HCT116 (cell line): ENCODE data around the gene FOXK2. TPM values are rescaled to one million over a fixed set of nuclear protein-coding genes. Genes with fewer than 3 reads are reported as not detected.

Source experiments
- ATAC-seq: fragments of 200-7000 bp; cut with Tn5 transposase; 2 replicates; pipeline ENCODE4 v1.9.1; 2020; ENCODE audit warnings: mild to moderate bottlenecking, moderate library complexity
- BruUV-seq: library from RNA; stranded (reverse); fragments of 400-500 nt; replicated peaks from 2 replicates; lab custom pipeline; 2021; lab: Mats Ljungman, UMichigan
- CTCF ChIA-PET: fragments of 300-600 bp; sonication (Branson Sonifier 250); formaldehyde crosslinking; loops from one replicate; lab custom pipeline; 2021; ENCODE audit warnings: antibody characterized with exemption; lab: Charles Lee
- POLR2A ChIA-PET: fragments of 300-600, 350-600 bp; sonication (Branson Sonifier 250); formaldehyde crosslinking; loops from one replicate; lab custom pipeline; 2021; ENCODE audit warnings: antibody characterized with exemption; lab: Charles Lee
- RAD21 ChIA-PET, 2 experiments: fragments of 300-600 bp; sonication (Branson Sonifier 250); formaldehyde crosslinking; loops; one replicate each; lab custom pipeline; 2023; ENCODE audit warnings: low total read pairs in 2 of 2; ENCODE audit not compliant: uncharacterized antibody in 2 of 2, unreplicated experiment in 2 of 2, low non-redundant PET in 1 of 2; lab: Charles Lee
- DNase-seq: peaks from one replicate; pipeline ENCODE4 v3.0.0-alpha.2; 2010; ENCODE audit warnings: low read depth, low spot score
- H2AFZ ChIP-seq: fragments of 200-600 bp; shearing (Covaris generic), sonication (generic); 2 replicates; pipeline ENCODE4 v1.6.1; 2017; ENCODE audit warnings: low read depth, mixed run types, mixed read lengths, antibody characterized with exemption, low read length; ENCODE audit not compliant: poor library complexity, severe bottlenecking
- H3K27ac ChIP-seq: 2 replicates; pipeline ENCODE4 v1.5.1; 2012; ENCODE audit warnings: low read depth, low read length
- H3K27me3 ChIP-seq: fragments of 200-600 bp; sonication (generic); 2 replicates; pipeline ENCODE4 v1.6.1; 2016; ENCODE audit warnings: mixed run types, low read length, mixed read lengths; ENCODE audit not compliant: insufficient read depth
- H3K36me3 ChIP-seq, 2 experiments: fragments of 200-500 bp in 1 of 2; fragments of 200-600 bp in 1 of 2; sonication (Bioruptor generic) in 1 of 2; sonication (generic) in 1 of 2; 2 replicates each; pipeline versions ENCODE4 v1.5.1 to v1.6.1; 2014 to 2016; ENCODE audit warnings: low read length in 2 of 2, inconsistent platforms in 1 of 2, mixed read lengths in 1 of 2, mixed run types in 1 of 2; ENCODE audit not compliant: insufficient read depth in 2 of 2, control insufficient read depth in 1 of 2
- H3K4me1 ChIP-seq, 2 experiments: fragments of 200-600 bp in 1 of 2; sonication (generic) in 1 of 2; 2 replicates each; pipeline versions ENCODE4 v1.5.1 to v1.6.1; 2012 to 2017; ENCODE audit warnings: low read length in 2 of 2, inconsistent platforms in 1 of 2, mild to moderate bottlenecking in 1 of 2, mixed read lengths in 1 of 2, mixed run types in 1 of 2, moderate library complexity in 1 of 2; ENCODE audit not compliant: insufficient read depth in 2 of 2, control insufficient read depth in 1 of 2
- H3K4me2 ChIP-seq: fragments of 200-600 bp; sonication (generic); 2 replicates; pipeline ENCODE4 v1.6.1; 2017; ENCODE audit warnings: mixed run types, low read length, mixed read lengths
- H3K4me3 ChIP-seq, 2 experiments: fragments of 200-600 bp in 1 of 2; sonication (generic) in 1 of 2; replicated peaks in 1 of 2; 2 replicates each; pipeline ENCODE4 v1.5.1; 2011 to 2016; ENCODE audit warnings: low read length in 2 of 2, control low read depth in 1 of 2, low read depth in 1 of 2, mild to moderate bottlenecking in 1 of 2, mixed read lengths in 1 of 2, mixed run types in 1 of 2
- H3K79me2 ChIP-seq: fragments of 200-600 bp; sonication (generic); 2 replicates; pipeline ENCODE4 v1.6.1; 2017; ENCODE audit warnings: mild to moderate bottlenecking, mixed run types, low read length, moderate library complexity, mixed read lengths; ENCODE audit not compliant: insufficient read depth
- H3K9ac ChIP-seq: fragments of 200-600 bp; sonication (generic); 2 replicates; pipeline ENCODE4 v1.6.1; 2016; ENCODE audit warnings: low read length, mixed read lengths
- H3K9me2 ChIP-seq: fragments of 200-600 bp; sonication (generic), shearing (Covaris generic); 2 replicates; pipeline ENCODE4 v1.6.1; 2017; ENCODE audit warnings: mixed run types, mild to moderate bottlenecking, moderate library complexity; ENCODE audit not compliant: insufficient read depth
- H3K9me3 ChIP-seq, 2 experiments: fragments of 200-500 bp in 1 of 2; fragments of 200-600 bp in 1 of 2; sonication (Bioruptor generic) in 1 of 2; sonication (generic) in 1 of 2; 2 replicates each; pipeline ENCODE4 v1.6.1; 2014 to 2017; ENCODE audit warnings: low read length in 2 of 2, mixed read lengths in 2 of 2, inconsistent platforms in 1 of 2, low read depth in 1 of 2, mild to moderate bottlenecking in 1 of 2, mixed run types in 1 of 2, moderate library complexity in 1 of 2; ENCODE audit not compliant: control insufficient read depth in 1 of 2, insufficient read depth in 1 of 2
- H4K20me1 ChIP-seq: fragments of 200-600 bp; sonication (generic), shearing (Covaris generic); 2 replicates; pipeline ENCODE4 v1.6.1; 2017; ENCODE audit warnings: mixed run types, mild to moderate bottlenecking, moderate library complexity; ENCODE audit not compliant: insufficient read depth
- CBX3 ChIP-seq: IDR thresholded peaks from 2 replicates; pipeline ENCODE4 v1.6.1; 2012; ENCODE audit warnings: low read depth
- CEBPB ChIP-seq: IDR thresholded peaks from 2 replicates; pipeline ENCODE4 v1.6.1; 2012; ENCODE audit warnings: low read depth
- ELF1 ChIP-seq: IDR thresholded peaks from 2 replicates; pipeline ENCODE4 v1.6.1; 2012; ENCODE audit warnings: low read depth, borderline replicate concordance
- EZH2 ChIP-seq: fragments of 200-600 bp; sonication (generic); IDR thresholded peaks from 2 replicates; pipeline ENCODE4 v1.6.1; 2017; ENCODE audit warnings: antibody characterized with exemption, mixed run types
- EZH2phosphoT487 ChIP-seq: fragments of 200-600 bp; IDR thresholded peaks from 2 replicates; pipeline ENCODE4 v1.6.1; 2018; ENCODE audit warnings: antibody characterized with exemption, borderline replicate concordance
- FOSL1 ChIP-seq: IDR thresholded peaks from 2 replicates; pipeline ENCODE4 v1.6.1; 2012; ENCODE audit warnings: low read depth
- JUND ChIP-seq: IDR thresholded peaks from 2 replicates; pipeline ENCODE4 v1.6.1; 2012
- POLR2A ChIP-seq: IDR thresholded peaks from 2 replicates; pipeline ENCODE4 v1.7.0; 2011; ENCODE audit warnings: borderline replicate concordance; ENCODE audit not compliant: insufficient read depth, insufficient read length; ENCODE audit errors: extremely low read depth
- POLR2AphosphoS5 ChIP-seq: IDR thresholded peaks from 2 replicates; pipeline ENCODE4 v1.6.1; 2011; ENCODE audit warnings: mild to moderate bottlenecking, low read depth, low read length, moderate library complexity
- RAD21 ChIP-seq: IDR thresholded peaks from 2 replicates; pipeline ENCODE4 v1.6.1; 2012; ENCODE audit warnings: low read depth, mild to moderate bottlenecking
- SRF ChIP-seq: IDR thresholded peaks from 2 replicates; pipeline ENCODE4 v1.6.1; 2012; ENCODE audit warnings: low read depth
- ZFX ChIP-seq: fragments of 450-650 bp; IDR thresholded peaks from 2 replicates; pipeline ENCODE4 v1.6.1; 2017
- intact Hi-C: fragments of 100-400 bp; cut with micrococcal nuclease; formaldehyde crosslinking; loops from 2 replicates; pipeline ENCODE4 v1.10.0; 2022
- total RNA-seq: library from RNA; stranded (reverse); gene quantifications from one replicate; pipeline ENCODE4 v1.2.1, GENCODE V29; 2021; ENCODE audit not compliant: unreplicated experiment
- TF ChIP-seq, protein P1 (sequence below), 3 experiments: fragments of 200-600 bp in 1 of 3; sonication (generic) in 1 of 3; IDR thresholded peaks in 2 of 3; conservative IDR thresholded peaks in 1 of 3; 2 replicates each; pipeline ENCODE4 v1.5.1; 2012 to 2017; ENCODE audit warnings: low read depth in 2 of 3, low read length in 2 of 3, antibody characterized with exemption in 1 of 3, borderline replicate concordance in 1 of 3, control low read depth in 1 of 3, mild to moderate bottlenecking in 1 of 3, mixed read lengths in 1 of 3, mixed run types in 1 of 3, moderate library complexity in 1 of 3; ENCODE audit not compliant: insufficient read depth in 1 of 3
- TF ChIP-seq, protein P2 (sequence below): IDR thresholded peaks from 2 replicates; pipeline ENCODE4 v1.6.1; 2011; ENCODE audit warnings: mild to moderate bottlenecking, low read length, moderate library complexity; ENCODE audit not compliant: insufficient replicate concordance; ENCODE audit errors: extremely low read depth
- TF ChIP-seq, protein P3 (sequence below): IDR thresholded peaks from 2 replicates; pipeline ENCODE4 v1.6.1; 2012
- TF ChIP-seq, protein P4 (sequence below): IDR thresholded peaks from 2 replicates; pipeline ENCODE4 v1.6.1; 2012; ENCODE audit warnings: low read depth

Gene FOXK2
- total RNA-seq, 1 experiment from 2014 or later = 122 TPM

DNA sequence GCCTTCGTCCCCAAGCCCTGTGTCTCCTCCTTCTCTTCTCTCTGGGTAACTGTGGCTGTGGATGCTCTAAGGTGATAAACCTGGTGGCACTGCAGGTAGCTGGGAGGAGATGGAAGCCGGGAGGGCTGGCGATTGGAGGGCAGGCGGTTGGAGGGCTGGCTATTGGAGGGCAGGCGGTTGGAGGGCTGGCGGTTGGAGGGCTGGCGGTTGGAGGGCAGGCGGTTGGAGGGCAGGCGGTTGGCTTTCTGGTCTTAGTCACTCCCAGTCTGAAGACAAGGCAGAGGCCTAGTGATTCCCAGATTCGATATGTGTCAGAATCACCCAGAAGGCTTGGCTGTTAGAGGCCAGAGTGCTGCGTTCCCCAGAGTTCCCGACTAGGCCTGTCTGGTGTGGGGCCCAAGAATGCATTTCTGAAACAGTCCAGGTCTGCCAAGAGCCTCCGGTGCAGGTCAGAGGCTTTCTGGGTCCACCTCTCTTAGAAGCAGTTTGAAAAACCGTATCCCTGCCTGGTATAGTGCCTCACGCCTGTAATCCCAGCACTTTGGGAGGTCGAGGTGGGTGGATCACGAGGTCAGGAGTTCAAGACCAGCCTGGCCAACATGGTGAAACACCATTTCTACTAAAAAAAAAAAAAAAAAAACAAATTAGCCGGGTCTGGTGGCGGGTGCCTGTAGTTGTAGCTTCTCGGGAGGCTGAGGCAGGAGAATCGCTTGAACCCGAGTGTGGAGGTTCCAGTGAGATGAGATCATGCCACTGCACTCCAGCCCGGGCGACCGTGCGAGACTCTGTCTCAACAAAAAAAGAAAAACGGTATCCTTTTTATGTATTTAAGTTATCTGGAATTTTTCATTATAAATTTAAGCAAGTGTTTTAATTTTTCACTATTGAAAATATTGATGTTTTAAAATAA, 69.0 kb downstream of the FOXK2 start:
- Histone ChIP-seq H3K9me2 (no peaks in the 10 kb centered on the region), H4K20me1 (peaks cover 11% of the 10 kb centered on the region; the same call in 1 of the 2 replicates), H3K4me2 (no peak overlapping the region), H3K4me1 (peaks cover 5 to 39% of the 10 kb centered on the region in 2 experiments), H3K9me3 (no peaks in the 10 kb centered on the region), H2AFZ (no peak overlapping the region), H3K79me2 (peaks cover 37% of the 10 kb centered on the region), H3K27ac (no peak overlapping the region; the same call in 1 of the 2 replicates), H3K9ac (no peak overlapping the region), H3K27me3 (no peaks in the 10 kb centered on the region), H3K36me3 (peaks cover 37 to 38% of the 10 kb centered on the region in 2 experiments), H3K4me3 (no peak overlapping the region)
- ATAC-seq = no peak
- CTCF ChIA-PET = no interaction called here
- BruUV-seq = no TSS peak
- intact Hi-C loops = no loop called here
- RAD21 ChIA-PET = no interaction called here
- POLR2A ChIA-PET = no interaction called here
- no peak for DNase-seq
- TF ChIP-seq JUND (no peak), EZH2 (no peak), ELF1 (no peak), POLR2AphosphoS5 (no peak), FOSL1 (no peak), SRF (no peak), EZH2phosphoT487 (no peak), CBX3 (no peak), POLR2A (no peak), ZFX (no peak), CEBPB (no peak), RAD21 (no peak)
- TF ChIP-seq, protein P1, sequence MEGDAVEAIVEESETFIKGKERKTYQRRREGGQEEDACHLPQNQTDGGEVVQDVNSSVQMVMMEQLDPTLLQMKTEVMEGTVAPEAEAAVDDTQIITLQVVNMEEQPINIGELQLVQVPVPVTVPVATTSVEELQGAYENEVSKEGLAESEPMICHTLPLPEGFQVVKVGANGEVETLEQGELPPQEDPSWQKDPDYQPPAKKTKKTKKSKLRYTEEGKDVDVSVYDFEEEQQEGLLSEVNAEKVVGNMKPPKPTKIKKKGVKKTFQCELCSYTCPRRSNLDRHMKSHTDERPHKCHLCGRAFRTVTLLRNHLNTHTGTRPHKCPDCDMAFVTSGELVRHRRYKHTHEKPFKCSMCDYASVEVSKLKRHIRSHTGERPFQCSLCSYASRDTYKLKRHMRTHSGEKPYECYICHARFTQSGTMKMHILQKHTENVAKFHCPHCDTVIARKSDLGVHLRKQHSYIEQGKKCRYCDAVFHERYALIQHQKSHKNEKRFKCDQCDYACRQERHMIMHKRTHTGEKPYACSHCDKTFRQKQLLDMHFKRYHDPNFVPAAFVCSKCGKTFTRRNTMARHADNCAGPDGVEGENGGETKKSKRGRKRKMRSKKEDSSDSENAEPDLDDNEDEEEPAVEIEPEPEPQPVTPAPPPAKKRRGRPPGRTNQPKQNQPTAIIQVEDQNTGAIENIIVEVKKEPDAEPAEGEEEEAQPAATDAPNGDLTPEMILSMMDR (IDR thresholded peaks at IDR 0.05 in 2 of 3, conservative IDR thresholded peaks at IDR 0.05 in 1 of 3; ENCODE audit: borderline replicate concordance in 1 of 3, insufficient read depth in 1 of 3, low read depth in 2 of 3, low read length in 2 of 3) = no peak
- TF ChIP-seq, protein P2, sequence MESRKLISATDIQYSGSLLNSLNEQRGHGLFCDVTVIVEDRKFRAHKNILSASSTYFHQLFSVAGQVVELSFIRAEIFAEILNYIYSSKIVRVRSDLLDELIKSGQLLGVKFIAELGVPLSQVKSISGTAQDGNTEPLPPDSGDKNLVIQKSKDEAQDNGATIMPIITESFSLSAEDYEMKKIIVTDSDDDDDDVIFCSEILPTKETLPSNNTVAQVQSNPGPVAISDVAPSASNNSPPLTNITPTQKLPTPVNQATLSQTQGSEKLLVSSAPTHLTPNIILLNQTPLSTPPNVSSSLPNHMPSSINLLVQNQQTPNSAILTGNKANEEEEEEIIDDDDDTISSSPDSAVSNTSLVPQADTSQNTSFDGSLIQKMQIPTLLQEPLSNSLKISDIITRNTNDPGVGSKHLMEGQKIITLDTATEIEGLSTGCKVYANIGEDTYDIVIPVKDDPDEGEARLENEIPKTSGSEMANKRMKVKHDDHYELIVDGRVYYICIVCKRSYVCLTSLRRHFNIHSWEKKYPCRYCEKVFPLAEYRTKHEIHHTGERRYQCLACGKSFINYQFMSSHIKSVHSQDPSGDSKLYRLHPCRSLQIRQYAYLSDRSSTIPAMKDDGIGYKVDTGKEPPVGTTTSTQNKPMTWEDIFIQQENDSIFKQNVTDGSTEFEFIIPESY = no peak
- TF ChIP-seq, protein P3, sequence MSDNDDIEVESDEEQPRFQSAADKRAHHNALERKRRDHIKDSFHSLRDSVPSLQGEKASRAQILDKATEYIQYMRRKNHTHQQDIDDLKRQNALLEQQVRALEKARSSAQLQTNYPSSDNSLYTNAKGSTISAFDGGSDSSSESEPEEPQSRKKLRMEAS = no peak
- TF ChIP-seq, protein P4, sequence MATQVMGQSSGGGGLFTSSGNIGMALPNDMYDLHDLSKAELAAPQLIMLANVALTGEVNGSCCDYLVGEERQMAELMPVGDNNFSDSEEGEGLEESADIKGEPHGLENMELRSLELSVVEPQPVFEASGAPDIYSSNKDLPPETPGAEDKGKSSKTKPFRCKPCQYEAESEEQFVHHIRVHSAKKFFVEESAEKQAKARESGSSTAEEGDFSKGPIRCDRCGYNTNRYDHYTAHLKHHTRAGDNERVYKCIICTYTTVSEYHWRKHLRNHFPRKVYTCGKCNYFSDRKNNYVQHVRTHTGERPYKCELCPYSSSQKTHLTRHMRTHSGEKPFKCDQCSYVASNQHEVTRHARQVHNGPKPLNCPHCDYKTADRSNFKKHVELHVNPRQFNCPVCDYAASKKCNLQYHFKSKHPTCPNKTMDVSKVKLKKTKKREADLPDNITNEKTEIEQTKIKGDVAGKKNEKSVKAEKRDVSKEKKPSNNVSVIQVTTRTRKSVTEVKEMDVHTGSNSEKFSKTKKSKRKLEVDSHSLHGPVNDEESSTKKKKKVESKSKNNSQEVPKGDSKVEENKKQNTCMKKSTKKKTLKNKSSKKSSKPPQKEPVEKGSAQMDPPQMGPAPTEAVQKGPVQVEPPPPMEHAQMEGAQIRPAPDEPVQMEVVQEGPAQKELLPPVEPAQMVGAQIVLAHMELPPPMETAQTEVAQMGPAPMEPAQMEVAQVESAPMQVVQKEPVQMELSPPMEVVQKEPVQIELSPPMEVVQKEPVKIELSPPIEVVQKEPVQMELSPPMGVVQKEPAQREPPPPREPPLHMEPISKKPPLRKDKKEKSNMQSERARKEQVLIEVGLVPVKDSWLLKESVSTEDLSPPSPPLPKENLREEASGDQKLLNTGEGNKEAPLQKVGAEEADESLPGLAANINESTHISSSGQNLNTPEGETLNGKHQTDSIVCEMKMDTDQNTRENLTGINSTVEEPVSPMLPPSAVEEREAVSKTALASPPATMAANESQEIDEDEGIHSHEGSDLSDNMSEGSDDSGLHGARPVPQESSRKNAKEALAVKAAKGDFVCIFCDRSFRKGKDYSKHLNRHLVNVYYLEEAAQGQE = no peak
